ENCODE results near the gene AGBL5. TPM values are rescaled to one million over a fixed set of nuclear protein-coding genes. Genes with fewer than 3 reads are reported as not detected.
A peak's percentile ranks its signal among the peaks of the same experiment; 100 is the strongest.

AGBL5 gene
- total and polyA plus RNA-seq, 2 of the 13 experiments (the other 11 are each of a cell fraction or from before 2014, with no cell fraction given) = 55.9 to 73.3 TPM

GRCh38 chr2:27016801-27017325 lies 34.6 kb upstream of the AGBL5 start (continued):
- TF ChIP-seq SRSF9 (IDR thresholded peaks at IDR 0.05; ENCODE audit: borderline replicate concordance, insufficient read depth, low read depth, low read length, poor library complexity, severe bottlenecking) (no peak), ZNF768 (CRISPR knock-in tag; IDR thresholded peaks at IDR 0.05) (no peak), ZNF414 (CRISPR knock-in tag; IDR thresholded peaks at IDR 0.05) (no peak), TFDP2 (CRISPR knock-in tag; IDR thresholded peaks at IDR 0.05) (no peak), ZNF75D (CRISPR knock-in tag; IDR thresholded peaks at IDR 0.05; ENCODE audit: borderline replicate concordance) (no peak), MAF1 (CRISPR knock-in tag; IDR thresholded peaks at IDR 0.05; ENCODE audit: borderline replicate concordance) (no peak), STAG1 (CRISPR knock-in tag; IDR thresholded peaks at IDR 0.05) (peak; percentile 82), PHF5A (CRISPR knock-in tag; IDR thresholded peaks at IDR 0.05; ENCODE audit: low read depth, unreplicated experiment) (no peak), SMC3 (IDR thresholded peaks at IDR 0.05; ENCODE audit: low read length) (peak; percentile 92), SIN3A (IDR thresholded peaks at IDR 0.05; ENCODE audit: borderline replicate concordance, low read depth, low read length) (no peak), ZNF546 (CRISPR knock-in tag; conservative IDR thresholded peaks at IDR 0.05) (no peak), DDIT3 (CRISPR knock-in tag; IDR thresholded peaks at IDR 0.05) (no peak), CTCF (CRISPR knock-in tag; IDR thresholded peaks at IDR 0.05) (peak; percentile 81), REXO4 (CRISPR knock-in tag; IDR thresholded peaks at IDR 0.05; ENCODE audit: borderline replicate concordance) (peak; percentile 34; the same call in 1 of the 2 replicates), KLF6 (CRISPR knock-in tag; IDR thresholded peaks at IDR 0.05) (no peak), PBX2 (CRISPR knock-in tag; IDR thresholded peaks at IDR 0.05) (no peak), ZNF496 (CRISPR knock-in tag; IDR thresholded peaks at IDR 0.05; ENCODE audit: insufficient replicate concordance) (no peak), ZNF747 (CRISPR knock-in tag; IDR thresholded peaks at IDR 0.05; ENCODE audit: borderline replicate concordance) (no peak), ZNF629 (CRISPR knock-in tag; conservative IDR thresholded peaks at IDR 0.05) (no peak), LCORL (IDR thresholded peaks at IDR 0.05) (no peak), LCORL (CRISPR knock-in tag; IDR thresholded peaks at IDR 0.05) (no peak), HDAC6 (IDR thresholded peaks at IDR 0.05; ENCODE audit: low read depth, low read length) (no peak), PAF1 (CRISPR knock-in tag; IDR thresholded peaks at IDR 0.05) (no peak), ERF (CRISPR knock-in tag; IDR thresholded peaks at IDR 0.05) (no peak), ZKSCAN1 (IDR thresholded peaks at IDR 0.05; ENCODE audit: low read length) (peak; percentile 68; the same call in 1 of the 2 replicates), MYNN (CRISPR knock-in tag; IDR thresholded peaks at IDR 0.05; ENCODE audit: low read depth) (no peak), LBX2 (CRISPR knock-in tag; IDR thresholded peaks at IDR 0.05; ENCODE audit: borderline replicate concordance) (no peak)

Measured in HepG2 (cell line).